Peyer's patch (tissue), 4 donors: ENCODE results near the gene KRT72.

Experiments
- POLR2A ChIP-seq, 2 donors: fragments of 450-650 bp; IDR thresholded peaks; one replicate each; pipeline ENCODE4 v1.5.1; 2017; ENCODE audit warnings: antibody characterized with exemption in 2 of 2, mild to moderate bottlenecking in 2 of 2, moderate library complexity in 2 of 2
- TF ChIP-seq, protein P1 (sequence below), 6 experiments: fragments of 450-650 bp in 4 of 6; fragments of 200-600 bp in 2 of 6; sonication (generic) in 1 of 6; IDR thresholded peaks; one replicate each; pipeline ENCODE4 v1.5.1; 2017 to 2019; ENCODE audit warnings: antibody characterized with exemption in 6 of 6, mild to moderate bottlenecking in 3 of 6, moderate library complexity in 1 of 6

DNA sequence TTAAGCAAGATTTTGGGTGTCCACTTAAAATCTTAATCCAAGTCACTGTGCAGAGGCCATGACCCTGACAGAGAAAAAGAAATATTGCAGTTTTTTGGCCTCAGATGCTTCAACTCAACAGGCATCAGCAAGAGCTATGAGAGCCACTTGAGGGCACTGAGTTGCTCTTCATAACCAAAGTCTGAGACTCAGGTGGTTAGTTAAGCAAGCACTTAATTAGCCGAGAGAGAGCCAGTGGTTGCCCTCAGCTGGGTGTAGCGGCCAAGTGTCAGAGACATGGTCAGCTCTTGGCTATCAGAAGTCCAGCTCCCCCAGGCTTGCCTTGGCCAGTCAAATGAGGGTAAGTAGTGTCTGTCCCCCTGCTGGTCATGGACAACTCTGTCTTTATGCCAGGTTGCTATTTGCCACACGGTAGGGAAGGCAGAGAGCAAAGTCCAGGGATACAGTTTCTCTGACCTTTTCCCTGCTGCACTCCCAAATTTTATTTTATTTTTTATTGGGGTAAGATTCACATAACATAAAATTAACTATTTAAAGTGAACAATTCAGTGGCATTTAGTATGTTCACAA is 39.3 kb downstream of the KRT72 start:
- TF ChIP-seq, protein P1, sequence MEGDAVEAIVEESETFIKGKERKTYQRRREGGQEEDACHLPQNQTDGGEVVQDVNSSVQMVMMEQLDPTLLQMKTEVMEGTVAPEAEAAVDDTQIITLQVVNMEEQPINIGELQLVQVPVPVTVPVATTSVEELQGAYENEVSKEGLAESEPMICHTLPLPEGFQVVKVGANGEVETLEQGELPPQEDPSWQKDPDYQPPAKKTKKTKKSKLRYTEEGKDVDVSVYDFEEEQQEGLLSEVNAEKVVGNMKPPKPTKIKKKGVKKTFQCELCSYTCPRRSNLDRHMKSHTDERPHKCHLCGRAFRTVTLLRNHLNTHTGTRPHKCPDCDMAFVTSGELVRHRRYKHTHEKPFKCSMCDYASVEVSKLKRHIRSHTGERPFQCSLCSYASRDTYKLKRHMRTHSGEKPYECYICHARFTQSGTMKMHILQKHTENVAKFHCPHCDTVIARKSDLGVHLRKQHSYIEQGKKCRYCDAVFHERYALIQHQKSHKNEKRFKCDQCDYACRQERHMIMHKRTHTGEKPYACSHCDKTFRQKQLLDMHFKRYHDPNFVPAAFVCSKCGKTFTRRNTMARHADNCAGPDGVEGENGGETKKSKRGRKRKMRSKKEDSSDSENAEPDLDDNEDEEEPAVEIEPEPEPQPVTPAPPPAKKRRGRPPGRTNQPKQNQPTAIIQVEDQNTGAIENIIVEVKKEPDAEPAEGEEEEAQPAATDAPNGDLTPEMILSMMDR (IDR thresholded peaks at IDR 0.05) = peak in 3 of 6 experiments; percentile 23 to 36 (median 30)
- no peak for TF ChIP-seq POLR2A (IDR thresholded peaks at IDR 0.05)
